Suprapubic skin (tissue), 4 donors: ENCODE data around the gene RNF39. TPM values are rescaled to one million over a fixed set of nuclear protein-coding genes. Genes with fewer than 3 reads are reported as not detected.
"Not testable (repeated sequence)": the region's sequence is repeated elsewhere in the genome, so short reads cannot be mapped to it uniquely, and the experiment has no call there.

Source experiments
- DNase-seq, 2 donors: peaks; one replicate each; pipeline ENCODE4 v3.0.0-alpha.2; 2019; ENCODE audit warnings: low spot score in 2 of 2
- H3K27ac ChIP-seq: fragments of 200-600 bp; sonication (generic); one replicate; pipeline ENCODE4 v1.5.1; 2019
- H3K27me3 ChIP-seq: fragments of 200-600 bp; sonication (generic); one replicate; pipeline ENCODE4 v1.5.1; 2019
- H3K36me3 ChIP-seq: fragments of 200-600 bp; sonication (generic); one replicate; pipeline ENCODE4 v1.5.1; 2019
- H3K4me1 ChIP-seq: fragments of 200-600 bp; sonication (generic); one replicate; pipeline ENCODE4 v1.5.1; 2019
- H3K4me3 ChIP-seq: fragments of 200-600 bp; sonication (generic); one replicate; pipeline ENCODE4 v1.5.1; 2019; ENCODE audit warnings: mild to moderate bottlenecking
- H3K9me3 ChIP-seq: fragments of 200-600 bp; sonication (generic); one replicate; pipeline ENCODE4 v1.5.1; 2019
- EP300 ChIP-seq: sonication (generic); formaldehyde crosslinking; IDR thresholded peaks from one replicate; pipeline ENCODE4 v1.6.1; 2017; ENCODE audit warnings: antibody characterized with exemption
- POLR2A ChIP-seq, 2 donors: fragments of 450-650 bp; IDR thresholded peaks; one replicate each; pipeline ENCODE4 v1.6.1; 2017; ENCODE audit warnings: antibody characterized with exemption in 2 of 2, mild to moderate bottlenecking in 2 of 2, moderate library complexity in 2 of 2
- POLR2AphosphoS5 ChIP-seq, 3 donors: sonication (generic); formaldehyde crosslinking; IDR thresholded peaks; one replicate each; pipeline ENCODE4 v1.6.1; 2017; ENCODE audit warnings: antibody characterized with exemption in 3 of 3
- WGBS: methylation state at CpG from one replicate; pipeline ENCODE4 v1.1.5; 2018; 5-methylcytosine and 5-hydroxymethylcytosine counted together
- total RNA-seq, 4 donors: library from RNA; depleted of rRNA; stranded (reverse); fragments of >200 nt; gene quantifications; one replicate each; pipeline ENCODE4 v1.1.0, GENCODE V29; 2016
- TF ChIP-seq, protein P1 (sequence below), 2 donors: fragments of 200-600 bp in 1 of 2; fragments of 450-650 bp in 1 of 2; sonication (generic) in 1 of 2; IDR thresholded peaks; one replicate each; pipeline ENCODE4 v1.5.1; 2016 to 2019; ENCODE audit warnings: antibody characterized with exemption in 2 of 2, mild to moderate bottlenecking in 1 of 2, moderate library complexity in 1 of 2

The RNF39 gene
- total RNA-seq, 4 donors from 2014 or later = 29.1 to 73.1 (median 44.6) TPM

DNA sequence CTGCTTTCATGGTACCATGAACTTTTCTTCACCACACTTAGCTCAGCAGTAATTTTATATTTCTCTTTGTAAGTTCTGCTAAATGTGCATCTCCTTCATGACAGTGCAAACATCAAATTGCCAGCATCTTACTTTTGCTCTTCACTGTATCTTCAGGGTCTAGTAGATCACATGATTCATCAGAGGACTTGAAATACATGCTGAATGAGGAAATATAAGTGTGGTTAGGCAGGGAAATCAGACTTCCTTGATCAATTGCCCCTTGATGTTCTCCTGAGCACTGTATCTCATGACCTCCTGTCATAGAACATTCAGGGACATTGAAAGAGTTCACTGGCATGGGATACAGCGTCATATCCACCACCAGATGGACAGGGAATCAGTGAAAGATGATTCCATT lies 39.8 kb downstream of the RNF39 start:
- DNase-seq = no peak
- Histone ChIP-seq H3K27me3 (no peaks in the 10 kb centered on the region), H3K36me3 (peaks cover 3% of the 10 kb centered on the region), H3K9me3 (no peaks in the 10 kb centered on the region), H3K4me3 (no peak overlapping the region), H3K4me1 (no peaks in the 10 kb centered on the region), H3K27ac (no peak overlapping the region)
- TF ChIP-seq, protein P1, sequence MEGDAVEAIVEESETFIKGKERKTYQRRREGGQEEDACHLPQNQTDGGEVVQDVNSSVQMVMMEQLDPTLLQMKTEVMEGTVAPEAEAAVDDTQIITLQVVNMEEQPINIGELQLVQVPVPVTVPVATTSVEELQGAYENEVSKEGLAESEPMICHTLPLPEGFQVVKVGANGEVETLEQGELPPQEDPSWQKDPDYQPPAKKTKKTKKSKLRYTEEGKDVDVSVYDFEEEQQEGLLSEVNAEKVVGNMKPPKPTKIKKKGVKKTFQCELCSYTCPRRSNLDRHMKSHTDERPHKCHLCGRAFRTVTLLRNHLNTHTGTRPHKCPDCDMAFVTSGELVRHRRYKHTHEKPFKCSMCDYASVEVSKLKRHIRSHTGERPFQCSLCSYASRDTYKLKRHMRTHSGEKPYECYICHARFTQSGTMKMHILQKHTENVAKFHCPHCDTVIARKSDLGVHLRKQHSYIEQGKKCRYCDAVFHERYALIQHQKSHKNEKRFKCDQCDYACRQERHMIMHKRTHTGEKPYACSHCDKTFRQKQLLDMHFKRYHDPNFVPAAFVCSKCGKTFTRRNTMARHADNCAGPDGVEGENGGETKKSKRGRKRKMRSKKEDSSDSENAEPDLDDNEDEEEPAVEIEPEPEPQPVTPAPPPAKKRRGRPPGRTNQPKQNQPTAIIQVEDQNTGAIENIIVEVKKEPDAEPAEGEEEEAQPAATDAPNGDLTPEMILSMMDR (IDR thresholded peaks at IDR 0.05) = no peak
- 92% methylated on average over 1 of the region's 1 CpG for WGBS

DNA sequence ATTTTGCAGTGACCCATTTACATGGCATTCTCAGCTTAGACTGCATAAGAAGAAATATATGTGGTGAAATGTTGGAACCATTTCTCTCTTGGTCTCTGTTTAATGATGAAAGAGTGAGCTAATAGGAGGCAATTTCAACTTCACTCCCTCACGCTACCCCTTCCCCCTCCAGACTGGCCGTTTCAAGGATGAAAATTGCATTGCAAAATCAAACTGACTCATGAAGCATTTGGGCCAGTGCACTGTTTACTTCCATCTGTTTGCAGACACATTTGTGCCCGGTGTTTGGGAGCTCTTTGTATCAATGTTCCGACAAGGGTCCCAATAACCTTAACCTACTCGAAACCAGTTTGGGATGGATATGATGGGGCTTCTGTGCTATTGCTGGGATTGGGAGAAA lies 42.1 kb downstream of the RNF39 start:
- H3K36me3 ChIP-seq, DNase-seq, H3K4me1 ChIP-seq, H3K4me3 ChIP-seq, H3K27ac ChIP-seq, H3K9me3 ChIP-seq, H3K27me3 ChIP-seq: not testable (repeated sequence)
- WGBS = 88% methylated on average over 5 of the region's 5 CpGs

DNA sequence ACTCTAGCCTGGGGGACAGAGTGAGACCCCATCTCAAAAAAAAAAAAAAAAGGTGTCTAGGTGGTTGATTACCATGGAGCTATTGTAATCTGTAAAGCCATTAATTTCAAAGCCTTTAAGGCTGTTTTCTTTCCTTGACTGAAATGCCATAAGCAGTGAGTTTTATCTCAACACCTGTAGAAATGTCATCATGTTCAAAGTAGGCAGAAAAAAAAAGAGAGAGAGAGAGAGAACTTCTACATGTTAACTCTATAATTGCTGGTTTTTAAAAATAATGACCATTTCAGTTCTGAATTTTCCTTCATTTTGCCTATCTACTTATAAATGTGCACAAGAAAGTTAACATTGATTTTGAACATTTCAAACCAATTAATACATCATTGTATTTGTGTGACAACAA lies 44.2 kb downstream of the RNF39 start:
- Histone ChIP-seq H3K27ac (no peak overlapping the region), H3K9me3 (no peaks in the 10 kb centered on the region), H3K36me3 (peaks cover 3% of the 10 kb centered on the region), H3K4me1 (no peaks in the 10 kb centered on the region), H3K27me3 (no peaks in the 10 kb centered on the region), H3K4me3 (no peak overlapping the region)
- DNase-seq = no peak
- TF ChIP-seq POLR2A (IDR thresholded peaks at IDR 0.05) = no peak
- TF ChIP-seq, protein P1 (IDR thresholded peaks at IDR 0.05) = no peak

DNA sequence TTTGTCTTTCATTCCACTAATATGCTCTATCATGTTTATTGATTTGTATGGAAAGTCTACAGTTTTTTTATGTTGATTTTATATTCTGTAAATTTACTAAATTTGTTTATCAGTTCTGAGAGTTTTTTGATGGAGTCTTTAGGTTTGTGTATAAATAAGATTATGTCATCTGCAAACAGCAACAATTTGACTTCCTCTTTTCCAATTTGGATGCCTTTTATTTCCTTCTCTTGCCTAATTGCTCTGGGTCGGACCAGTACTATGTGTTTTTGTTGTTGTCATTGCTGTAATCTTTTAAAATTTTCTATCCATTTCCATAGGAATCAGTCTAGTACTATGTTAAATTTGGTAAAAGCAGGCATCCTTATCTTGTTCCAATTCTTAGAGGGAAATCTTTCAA lies 46.0 kb downstream of the RNF39 start:
- Histone ChIP-seq H3K27me3 (no peaks in the 10 kb centered on the region), H3K9me3 (no peaks in the 10 kb centered on the region), H3K4me3 (no peak overlapping the region), H3K27ac (no peak overlapping the region), H3K36me3 (peaks cover 3% of the 10 kb centered on the region), H3K4me1 (no peaks in the 10 kb centered on the region)
- 93% methylated on average over 1 of the region's 1 CpG for WGBS
- DNase-seq = no peak
- TF ChIP-seq POLR2A (IDR thresholded peaks at IDR 0.05) (no peak), POLR2AphosphoS5 (IDR thresholded peaks at IDR 0.05) (no peak), EP300 (no peak)
- TF ChIP-seq, protein P1 (IDR thresholded peaks at IDR 0.05) = no peak

DNA sequence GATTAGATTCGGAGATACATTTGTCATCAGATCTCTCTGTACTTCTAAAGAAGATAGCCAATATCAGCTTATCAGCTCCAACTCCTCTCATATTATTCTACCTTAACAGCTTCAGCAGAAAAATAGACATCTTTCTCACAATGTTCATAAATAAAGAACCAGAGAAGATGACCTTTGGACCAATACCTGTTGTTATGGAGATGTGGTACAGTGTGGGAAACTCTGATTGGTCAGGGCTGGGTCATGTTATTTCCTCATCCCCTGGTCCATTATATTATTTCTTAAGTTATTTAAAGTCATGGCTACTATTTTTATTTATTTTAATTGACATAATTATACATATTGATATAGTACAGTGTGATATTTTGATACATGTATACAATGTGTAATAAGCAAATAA lies 50.4 kb downstream of the RNF39 start:
- TF ChIP-seq POLR2AphosphoS5 (IDR thresholded peaks at IDR 0.05) = no peak
- TF ChIP-seq, protein P1 (IDR thresholded peaks at IDR 0.05) = no peak
- TF ChIP-seq POLR2A (IDR thresholded peaks at IDR 0.05) = no peak
- no peak for TF ChIP-seq EP300
- Histone ChIP-seq H3K36me3 (peaks cover 6% of the 10 kb centered on the region), H3K4me3 (no peak overlapping the region), H3K27me3 (no peaks in the 10 kb centered on the region), H3K9me3 (no peaks in the 10 kb centered on the region), H3K27ac (no peak overlapping the region), H3K4me1 (no peaks in the 10 kb centered on the region)
- DNase-seq = no peak
- 98% methylated on average over 1 of the region's 1 CpG for WGBS

DNA sequence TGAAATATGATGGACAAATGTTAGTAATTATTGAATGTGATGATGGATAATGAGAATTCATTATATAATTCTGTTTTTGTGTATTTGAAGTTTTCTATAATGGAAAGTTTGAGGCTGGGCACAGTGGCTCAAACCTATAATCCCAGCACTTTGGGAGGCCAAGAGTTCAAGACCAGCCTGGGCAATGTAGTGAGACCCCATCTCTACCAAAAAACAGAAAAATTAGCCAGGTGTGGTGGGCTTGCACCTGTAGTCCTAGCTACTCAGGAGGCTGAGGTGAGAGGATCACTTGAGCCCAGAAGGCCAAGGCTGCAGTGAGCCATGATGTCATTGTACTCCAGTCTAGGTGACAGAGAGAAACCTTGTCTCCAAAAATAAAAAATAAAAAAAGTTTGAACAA lies 52.9 kb downstream of the RNF39 start:
- not testable (repeated sequence) for H3K36me3 ChIP-seq, H3K27me3 ChIP-seq, H3K4me3 ChIP-seq, H3K4me1 ChIP-seq, H3K27ac ChIP-seq, DNase-seq, H3K9me3 ChIP-seq
